Ovary (tissue), 3 donors: ENCODE data around the gene ABCF1.
A peak's percentile ranks its signal among the peaks of the same experiment; 100 is the strongest.

Source experiments
- CTCF ChIP-seq, 3 donors: fragments of 450-650 bp in 2 of 3; fragments of 200-600 bp in 1 of 3; IDR thresholded peaks; one replicate each; pipeline versions ENCODE4 v1.5.1 to v1.8.0; 2016 to 2022; ENCODE audit warnings: antibody characterized with exemption in 3 of 3, mild to moderate bottlenecking in 1 of 3
- POLR2A ChIP-seq: fragments of 450-650 bp; IDR thresholded peaks from one replicate; pipeline ENCODE4 v1.6.1; 2017; ENCODE audit warnings: antibody characterized with exemption, mild to moderate bottlenecking, moderate library complexity
- donor health status: DM: no; HTN: no; CAD: no.

GRCh38 chr6:30556066-30556905 is 15.0 kb upstream of the ABCF1 start, which contains the start of gene GNL1:
- TF ChIP-seq CTCF (IDR thresholded peaks at IDR 0.05) (peak in 2 of 3 donors; percentile 32 to 40), POLR2A (peak; percentile 81)
